Lower leg skin (tissue), 4 donors: ENCODE measurements around the gene RNF20. TPM values are rescaled to one million over a fixed set of nuclear protein-coding genes. Genes with fewer than 3 reads are reported as not detected.

Experiments
- DNase-seq, 2 donors: peaks; one replicate each; pipeline ENCODE4 v3.0.0-alpha.2; 2019; ENCODE audit warnings: low spot score in 2 of 2
- H3K4me3 ChIP-seq: fragments of 200-600 bp; sonication (generic); 2 replicates; pipeline ENCODE4 v1.5.1; 2017; ENCODE audit warnings: mild to moderate bottlenecking, low read depth; ENCODE audit not compliant: poor library complexity, severe bottlenecking
- CTCF ChIP-seq, 3 donors: fragments of 450-650 bp; IDR thresholded peaks; one replicate each; pipeline ENCODE4 v1.5.1; 2016; ENCODE audit warnings: antibody characterized with exemption in 3 of 3, mild to moderate bottlenecking in 3 of 3, moderate library complexity in 2 of 3
- POLR2A ChIP-seq, 2 donors: fragments of 450-650 bp; IDR thresholded peaks; one replicate each; pipeline ENCODE4 v1.6.1; 2016 to 2017; ENCODE audit warnings: antibody characterized with exemption in 2 of 2, mild to moderate bottlenecking in 1 of 2, moderate library complexity in 1 of 2
- WGBS, 2 donors: methylation state at CpG; one replicate each; pipeline ENCODE4 v1.1.5; 2018; 5-methylcytosine and 5-hydroxymethylcytosine counted together
- intact Hi-C: fragments of 100-400 bp; cut with DNase I; formaldehyde crosslinking; loops from one replicate; pipeline ENCODE4 v1.15.0; 2023; ENCODE audit warnings: low total_unique reads
- total RNA-seq, 4 donors: library from RNA; depleted of rRNA; stranded (reverse); fragments of >200 nt; gene quantifications; one replicate each; pipeline ENCODE4 v1.1.0, GENCODE V29; 2016

The RNF20 gene
- total RNA-seq, 4 donors from 2014 or later: 21.6 to 25.0 (median 23.1) TPM

GRCh38 chr9:101495810-101496209 is 37.8 kb upstream of the RNF20 start:
- TF ChIP-seq CTCF (IDR thresholded peaks at IDR 0.05): no peak
- TF ChIP-seq POLR2A (IDR thresholded peaks at IDR 0.05): no peak
- no peak for DNase-seq
- WGBS, 2 donors: 6 to 14% methylated on average over 1 of the region's 1 CpG
- intact Hi-C loops: no loop called here
- no peak overlapping the region for H3K4me3 ChIP-seq

- no peak for DNase-seq
- no peak for TF ChIP-seq CTCF (IDR thresholded peaks at IDR 0.05)
- no peak for TF ChIP-seq POLR2A (IDR thresholded peaks at IDR 0.05)
- no peak overlapping the region for H3K4me3 ChIP-seq
- intact Hi-C loops: no loop called here
- 23 to 25% methylated on average over 2 of the region's 2 CpGs for WGBS, 2 donors
These were observed 35.3 kb upstream of the RNF20 start for GRCh38 chr9:101498323-101498722.

- H3K4me3 ChIP-seq: no peak overlapping the region
- no peak for DNase-seq
- intact Hi-C loops: no loop called here
- TF ChIP-seq POLR2A (IDR thresholded peaks at IDR 0.05): no peak
- TF ChIP-seq CTCF (IDR thresholded peaks at IDR 0.05): no peak
These were observed 29.5 kb upstream of the RNF20 start for GRCh38 chr9:101504188-101504587.

GRCh38 chr9:101508211-101508610 is 25.4 kb upstream of the RNF20 start:
- no peak for DNase-seq
- H3K4me3 ChIP-seq: no peak overlapping the region
- TF ChIP-seq CTCF (IDR thresholded peaks at IDR 0.05): no peak
- no peak for TF ChIP-seq POLR2A (IDR thresholded peaks at IDR 0.05)
- WGBS, 2 donors: 17 to 20% methylated on average over 5 of the region's 5 CpGs
- intact Hi-C loops: no loop called here

GRCh38 chr9:101509572-101509971 is 24.1 kb upstream of the RNF20 start:
- DNase-seq: no peak
- no peak for TF ChIP-seq POLR2A (IDR thresholded peaks at IDR 0.05)
- TF ChIP-seq CTCF (IDR thresholded peaks at IDR 0.05): no peak
- 91 to 93% methylated on average over 4 of the region's 4 CpGs for WGBS, 2 donors
- intact Hi-C loops: no loop called here
- no peak overlapping the region for H3K4me3 ChIP-seq

GRCh38 chr9:101510459-101510858 is 23.2 kb upstream of the RNF20 start:
- no peak for TF ChIP-seq POLR2A (IDR thresholded peaks at IDR 0.05)

More at GRCh38 chr9:101510459-101510858, 23.2 kb upstream of the RNF20 start:
- whole genome bisulfite sequencing, 2 donors: 90 to 91% methylated on average over 6 of the region's 6 CpGs
- intact Hi-C loops: no loop called here
- H3K4me3 ChIP-seq: no peak overlapping the region
- no peak for DNase-seq
